H1 (cell line): ENCODE results near the gene MPC1. TPM values are rescaled to one million over a fixed set of nuclear protein-coding genes. Genes with fewer than 3 reads are reported as not detected.

Experiments used
- CTCF ChIA-PET: fragments of 300-600 bp; sonication (Branson Sonifier 250); formaldehyde crosslinking; loops from one replicate; lab custom pipeline; 2021; ENCODE audit not compliant: partially characterized antibody; lab: Charles Lee
- POLR2A ChIA-PET: fragments of 300-600 bp; sonication (Branson Sonifier 250); formaldehyde crosslinking; loops from one replicate; lab custom pipeline; 2021; ENCODE audit warnings: inconsistent platforms; ENCODE audit not compliant: partially characterized antibody; lab: Charles Lee
- DNase-seq, 2 experiments: peaks; one replicate each; pipeline versions ENCODE4 v3.0.0 to v3.0.0-alpha.2; 2010 to 2022; ENCODE audit warnings: low spot score in 2 of 2, low read depth in 1 of 2, mixed read lengths in 1 of 2
- FAIRE-seq: peaks from 2 replicates; lab custom pipeline; 2011; peaks lifted over from hg19 to GRCh38; lab: Jason Lieb, UNC
- H2AFZ ChIP-seq: 2 replicates; pipeline ENCODE4 v1.8.1; 2012; ENCODE audit warnings: low read length, inconsistent platforms
- H2AK5ac ChIP-seq: 2 replicates; pipeline ENCODE4 v1.6.1; 2013; ENCODE audit warnings: low read depth, low read length
- H2BK120ac ChIP-seq: replicated peaks from 2 replicates; pipeline ENCODE3; 2013; ENCODE audit warnings: low read depth, low read length, inconsistent platforms
- H2BK12ac ChIP-seq: 2 replicates; pipeline ENCODE4 v1.6.1; 2013; ENCODE audit warnings: low read depth, low read length
- H2BK15ac ChIP-seq: 2 replicates; pipeline ENCODE4 v1.6.1; 2013; ENCODE audit warnings: low read length
- H2BK20ac ChIP-seq: 2 replicates; pipeline ENCODE4 v1.6.1; 2013; ENCODE audit warnings: low read length
- H2BK5ac ChIP-seq: 2 replicates; pipeline ENCODE4 v1.6.1; 2013; ENCODE audit warnings: low read depth, low read length
- H3K14ac ChIP-seq: 2 replicates; pipeline ENCODE4 v1.6.1; 2013; ENCODE audit warnings: inconsistent platforms; ENCODE audit not compliant: insufficient read length
- H3K18ac ChIP-seq: 2 replicates; pipeline ENCODE4 v1.6.1; 2013; ENCODE audit warnings: low read length; ENCODE audit errors: extremely low read depth
- H3K23ac ChIP-seq: 2 replicates; pipeline ENCODE4 v1.6.1; 2013; ENCODE audit warnings: inconsistent platforms; ENCODE audit not compliant: insufficient read length
- H3K23me2 ChIP-seq: 2 replicates; pipeline ENCODE4 v1.6.1; 2013; ENCODE audit warnings: low read depth, low read length
- H3K27ac ChIP-seq: 2 replicates; pipeline ENCODE4 v1.6.1; 2011; ENCODE audit warnings: low read depth, low read length, inconsistent platforms
- H3K27me3 ChIP-seq, 4 experiments: replicated peaks in 1 of 4; 1 replicate in 1 of 4; 2 replicates in 3 of 4; pipeline versions ENCODE4 v1.6.1 to v1.8.1; 2011 to 2013; ENCODE audit warnings: low read length in 3 of 4, mild to moderate bottlenecking in 3 of 4, inconsistent platforms in 2 of 4, mixed read lengths in 2 of 4, moderate library complexity in 1 of 4; ENCODE audit not compliant: control insufficient read depth in 3 of 4, insufficient read depth in 3 of 4; ENCODE audit errors: extremely low read depth in 1 of 4
- H3K36me3 ChIP-seq, 4 experiments: 2 replicates each; pipeline versions ENCODE4 v1.6.1 to v1.8.1; 2011 to 2013; ENCODE audit warnings: mild to moderate bottlenecking in 4 of 4, low read length in 3 of 4, moderate library complexity in 2 of 4, control low read depth in 1 of 4, inconsistent platforms in 1 of 4; ENCODE audit not compliant: insufficient read depth in 4 of 4, control insufficient read depth in 2 of 4
- H3K4ac ChIP-seq: replicated peaks from 2 replicates; pipeline ENCODE3; 2013; ENCODE audit warnings: low read length, low read depth, mixed read lengths, inconsistent platforms; ENCODE audit not compliant: insufficient read length
- H3K4me1 ChIP-seq, 4 experiments: replicated peaks in 1 of 4; 1 replicate in 1 of 4; 2 replicates in 3 of 4; pipeline versions ENCODE4 v1.6.1 to v1.8.1; 2011 to 2013; ENCODE audit warnings: low read length in 3 of 4, inconsistent platforms in 2 of 4, mixed read lengths in 1 of 4; ENCODE audit not compliant: insufficient read depth in 4 of 4, control insufficient read depth in 3 of 4
- H3K4me2 ChIP-seq, 2 experiments: 2 replicates each; pipeline versions ENCODE4 v1.6.1 to v1.8.1; 2011 to 2013; ENCODE audit warnings: low read depth in 2 of 2, low read length in 2 of 2, control low read depth in 1 of 2, inconsistent platforms in 1 of 2, mild to moderate bottlenecking in 1 of 2; ENCODE audit not compliant: insufficient read depth in 1 of 2
- H3K4me3 ChIP-seq, 4 experiments: fragments of 200-600, 300-600 bp in 1 of 4; sonication (generic), shearing (Covaris generic), sonication (Bioruptor Twin) in 1 of 4; 2 replicates each; pipeline versions ENCODE4 v1.5.1 to v1.8.1; 2011 to 2016; ENCODE audit warnings: low read length in 4 of 4, low read depth in 3 of 4, control low read depth in 2 of 4, inconsistent platforms in 2 of 4, mild to moderate bottlenecking in 2 of 4, mixed read lengths in 1 of 4, moderate library complexity in 1 of 4; ENCODE audit not compliant: insufficient read depth in 2 of 4; ENCODE audit errors: extremely low read depth in 1 of 4
- H3K56ac ChIP-seq: replicated peaks from 2 replicates; pipeline ENCODE3; 2013; ENCODE audit warnings: low read depth, mild to moderate bottlenecking, mixed read lengths, low read length, inconsistent platforms; ENCODE audit not compliant: insufficient read length
- H3K79me1 ChIP-seq: 2 replicates; pipeline ENCODE4 v1.6.1; 2013; ENCODE audit warnings: low read depth, low read length, control low read depth
- H3K79me2 ChIP-seq, 2 experiments: 2 replicates each; pipeline versions ENCODE4 v1.6.1 to v1.8.1; 2012 to 2013; ENCODE audit warnings: low read length in 2 of 2, mild to moderate bottlenecking in 2 of 2, inconsistent platforms in 1 of 2; ENCODE audit not compliant: insufficient read depth in 2 of 2, control insufficient read depth in 1 of 2
- H3K9ac ChIP-seq, 4 experiments: replicated peaks in 1 of 4; 1 replicate in 1 of 4; 2 replicates in 3 of 4; pipeline versions ENCODE4 v1.6.1 to v1.8.1; 2011 to 2013; ENCODE audit warnings: low read depth in 3 of 4, low read length in 3 of 4, control low read depth in 2 of 4, mild to moderate bottlenecking in 2 of 4, moderate library complexity in 2 of 4, inconsistent platforms in 1 of 4; ENCODE audit errors: extremely low read depth in 1 of 4
- H3K9me3 ChIP-seq, 2 experiments: 2 replicates each; pipeline versions ENCODE4 v1.6.1 to v1.8.1; 2012 to 2013; ENCODE audit warnings: mild to moderate bottlenecking in 2 of 2, moderate library complexity in 2 of 2, control low read depth in 1 of 2, inconsistent platforms in 1 of 2, low read depth in 1 of 2, low read length in 1 of 2, mixed read lengths in 1 of 2; ENCODE audit not compliant: insufficient read depth in 2 of 2
- H4K20me1 ChIP-seq, 2 experiments: replicated peaks in 1 of 2; 2 replicates each; pipeline versions ENCODE3 to v1.8.1; 2011 to 2013; ENCODE audit warnings: inconsistent platforms in 2 of 2, low read length in 2 of 2, mild to moderate bottlenecking in 1 of 2; ENCODE audit not compliant: insufficient read depth in 2 of 2, control insufficient read depth in 1 of 2
- H4K5ac ChIP-seq: 2 replicates; pipeline ENCODE4 v1.6.1; 2013; ENCODE audit warnings: low read length, low read depth, mixed read lengths, inconsistent platforms; ENCODE audit not compliant: insufficient read length
- H4K8ac ChIP-seq: 2 replicates; pipeline ENCODE4 v1.8.0; 2013; ENCODE audit warnings: mild to moderate bottlenecking, moderate library complexity, low read length, inconsistent platforms; ENCODE audit not compliant: insufficient read depth; ENCODE audit errors: extremely low read depth
- H4K91ac ChIP-seq: replicated peaks from 2 replicates; pipeline ENCODE3; 2013; ENCODE audit warnings: low read length, mixed read lengths, inconsistent platforms; ENCODE audit not compliant: insufficient read length
- CTBP2 ChIP-seq: IDR thresholded peaks from 2 replicates; pipeline ENCODE4 v1.7.0; 2011; ENCODE audit warnings: borderline replicate concordance, mild to moderate bottlenecking, moderate library complexity, mixed read lengths, low read length; ENCODE audit not compliant: insufficient read depth, insufficient read length
- WGBS, 2 experiments: shearing (Covaris generic) in 1 of 2; methylation state at CpG; one replicate each; pipeline versions ENCODE4 v1.1.6 to v1.1.7; 2013 to 2015; ENCODE audit warnings: low lambda C conversion rate in 2 of 2, mixed read lengths in 2 of 2, inconsistent platforms in 1 of 2, low coverage in 1 of 2, missing lambda C conversion rate in 1 of 2; ENCODE audit not compliant: insufficient replicate concordance in 2 of 2, insufficient coverage in 1 of 2, insufficient read length in 1 of 2; ENCODE audit errors: extremely low coverage in 1 of 2, missing lambda C conversion rate in 1 of 2; 5-methylcytosine and 5-hydroxymethylcytosine counted together
- polyA plus RNA-seq, 7 experiments: library from polyadenylated mRNA; depleted of rRNA in 3 of 7; stranded (reverse) in 5 of 7; unstranded in 2 of 7; fragments of >200 nt in 5 of 7; fragments of 200-250 nt in 2 of 7; gene quantifications; 1 replicate in 5 of 7; 2 replicates in 1 of 7; 4 replicates in 1 of 7; pipeline versions ENCODE4 v1.2.1 to v1.2.3, GENCODE V29; 2011 to 2013; ENCODE audit warnings: missing spikeins in 2 of 7, mixed read lengths in 2 of 7
- total RNA-seq: library from RNA; stranded (reverse); fragmentation: NEBNext Ultra II Directional; extraction: Animal tissue kit (Norgen Biotek cat#: 25700); gene quantifications from 2 replicates; pipeline ENCODE4 v1.2.1, GENCODE V29; 2021

MPC1 gene
- total and polyA plus RNA-seq, 2 of the 8 experiments (the other 6 are each of a cell fraction or from before 2014, with no cell fraction given): 10.2 to 12.6 TPM

- H2BK15ac ChIP-seq: no peak overlapping the region
- no peak overlapping the region for H2AK5ac ChIP-seq
- no peak overlapping the region for H3K9ac ChIP-seq
- H2BK20ac ChIP-seq: no peak overlapping the region
- H3K18ac ChIP-seq: no peak overlapping the region
- no peak overlapping the region for H4K5ac ChIP-seq
- POLR2A ChIA-PET: interaction anchor here (0.6 to 1.8 kb wide), 2 partner anchors 8 to 23 kb away, joined by 3 to 4 read pairs; no protein-coding TSS in a partner anchor
- no peak overlapping the region for H3K4me2 ChIP-seq
- no peaks in the 10 kb centered on the region for H3K4me1 ChIP-seq
- 94% methylated on average over 17 of the region's 17 CpGs; no CpG with 5 or more reads in 1 of the 2 experiments for WGBS, 2 experiments
- no peak overlapping the region for H3K4me3 ChIP-seq
- TF ChIP-seq CTBP2: no peak
- TF ChIP-seq, all 59 proteins: peak for 0
- Histone ChIP-seq H3K27me3 (no peaks in the 10 kb centered on the region), H3K56ac (no peak overlapping the region), H4K20me1 (peaks cover 0 to 1% of the 10 kb centered on the region in 2 experiments), H2BK5ac (no peak overlapping the region), H4K8ac (no peak overlapping the region), H3K23me2 (no peaks in the 10 kb centered on the region), H3K79me1 (no peaks in the 10 kb centered on the region), H2AFZ (no peak overlapping the region), H3K14ac (no peak overlapping the region), H2BK120ac (no peak overlapping the region), H3K79me2 (no peaks in the 10 kb centered on the region), H3K4ac (no peak overlapping the region), H3K36me3 (peaks cover 0 to 9% (median 0%) of the 10 kb centered on the region in 4 experiments; a peak in 1 of 8 replicates), H4K91ac (no peak overlapping the region), H3K27ac (no peak overlapping the region), H3K23ac (no peak overlapping the region), H3K9me3 (no peaks in the 10 kb centered on the region), H2BK12ac (no peak overlapping the region)
- FAIRE-seq (no peak), DNase-seq (no peak)
- CTCF ChIA-PET: interaction anchor here (1.2 to 1.5 kb wide), 2 partner anchors 30 to 137 kb away, joined by 3 read pairs; no protein-coding TSS in a partner anchor
Observed at GRCh38 chr6:166430269-166430668, 47.5 kb upstream of the MPC1 start.
